ENCODE data around the gene ILF2. TPM values are rescaled to one million over a fixed set of nuclear protein-coding genes. Genes with fewer than 3 reads are reported as not detected.

The ILF2 gene
- total RNA-seq, 1 experiment from 2014 or later, result 221 TPM

DNA sequence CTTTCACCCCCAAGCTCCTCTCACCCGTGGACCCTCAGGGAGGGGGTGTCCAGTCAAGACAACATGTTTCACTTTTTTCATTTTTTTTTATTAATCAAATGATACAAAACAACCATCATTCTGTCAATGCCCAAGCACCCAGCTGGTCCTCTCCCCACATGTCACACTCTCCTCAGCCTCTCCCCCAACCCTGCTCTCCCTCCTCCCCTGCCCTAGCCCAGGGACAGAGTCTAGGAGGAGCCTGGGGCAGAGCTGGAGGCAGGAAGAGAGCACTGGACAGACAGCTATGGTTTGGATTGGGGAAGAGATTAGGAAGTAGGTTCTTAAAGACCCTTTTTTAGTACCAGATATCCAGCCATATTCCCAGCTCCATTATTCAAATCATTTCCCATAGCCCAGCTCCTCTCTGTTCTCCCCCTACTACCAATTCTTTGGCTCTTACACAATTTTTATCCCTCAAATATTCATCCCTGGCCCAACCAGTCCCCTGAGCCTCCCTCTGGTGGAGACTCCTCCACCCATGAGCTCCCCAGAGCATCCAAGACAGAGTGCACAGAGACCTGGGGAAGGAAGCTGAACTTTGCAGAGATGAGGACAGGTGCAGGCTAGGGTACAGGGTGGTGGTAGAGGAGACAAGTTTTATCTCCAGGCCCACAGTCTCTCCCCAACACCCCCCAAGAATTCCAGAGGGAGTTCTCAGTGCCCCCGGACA, 56.4 kb downstream of the ILF2 start:
- no peaks in the 10 kb centered on the region for H3K36me3 ChIP-seq (ENCODE audit: control insufficient read depth, insufficient read depth, low read length)
- H3K4me1 ChIP-seq (ENCODE audit: control insufficient read depth, insufficient read depth, low read length), result peaks cover 34% of the 10 kb centered on the region
- ChIA-PET CTCF (interaction anchor here (1.2 to 1.6 kb wide), 2 partner anchors 9 to 13 kb away, joined by 3 to 4 read pairs; partner anchors contain the start of gene S100A13), POLR2A (interaction anchor here (1.6 to 1.9 kb wide), 2 partner anchors 13 to 20 kb away, joined by 5 read pairs; partner anchors contain the start of genes CHTOP and S100A13)
- in situ Hi-C loops (cut with HindIII; ENCODE audit: low pct_unique_long_range_greater_than_20kb, low sequenced_read_pairs) (loop anchor here (25.0 kb wide), 1 partner anchor 252 kb away; the partner anchor contains the start of gene S100A9), intact Hi-C loops (cut with micrococcal nuclease; ENCODE audit: unreplicated experiment) (no loop called here)
- H3K27ac ChIP-seq (ENCODE audit: low read length), result peak overlapping the region; percentile 42; the same call in 1 of the 2 replicates
- no peak overlapping the region for H3K4me3 ChIP-seq (ENCODE audit: low read depth in 2 of 2, low read length in 2 of 2)
- ATAC-seq, result no peak
- H3K27me3 ChIP-seq (ENCODE audit: control insufficient read depth, insufficient read depth, low read length), result no peaks in the 10 kb centered on the region
- no TSS peak for BruUV-seq (replicated peaks)
- no peak for DNase-seq (ENCODE audit: low read depth, low spot score)
- no peaks in the 10 kb centered on the region for H3K9me3 ChIP-seq (ENCODE audit: control insufficient read depth, insufficient read depth, low read depth, low read length)
- no peak for TF ChIP-seq SIN3A (IDR thresholded peaks at IDR 0.05; ENCODE audit: borderline replicate concordance, insufficient read depth, low read depth, low read length)
- no peak for TF ChIP-seq POLR2AphosphoS5 (IDR thresholded peaks at IDR 0.05; ENCODE audit: low read depth, low read length)
- TF ChIP-seq TCF7L2 (IDR thresholded peaks at IDR 0.05; ENCODE audit: low read depth, low read length), result no peak
- TF ChIP-seq, protein P1, sequence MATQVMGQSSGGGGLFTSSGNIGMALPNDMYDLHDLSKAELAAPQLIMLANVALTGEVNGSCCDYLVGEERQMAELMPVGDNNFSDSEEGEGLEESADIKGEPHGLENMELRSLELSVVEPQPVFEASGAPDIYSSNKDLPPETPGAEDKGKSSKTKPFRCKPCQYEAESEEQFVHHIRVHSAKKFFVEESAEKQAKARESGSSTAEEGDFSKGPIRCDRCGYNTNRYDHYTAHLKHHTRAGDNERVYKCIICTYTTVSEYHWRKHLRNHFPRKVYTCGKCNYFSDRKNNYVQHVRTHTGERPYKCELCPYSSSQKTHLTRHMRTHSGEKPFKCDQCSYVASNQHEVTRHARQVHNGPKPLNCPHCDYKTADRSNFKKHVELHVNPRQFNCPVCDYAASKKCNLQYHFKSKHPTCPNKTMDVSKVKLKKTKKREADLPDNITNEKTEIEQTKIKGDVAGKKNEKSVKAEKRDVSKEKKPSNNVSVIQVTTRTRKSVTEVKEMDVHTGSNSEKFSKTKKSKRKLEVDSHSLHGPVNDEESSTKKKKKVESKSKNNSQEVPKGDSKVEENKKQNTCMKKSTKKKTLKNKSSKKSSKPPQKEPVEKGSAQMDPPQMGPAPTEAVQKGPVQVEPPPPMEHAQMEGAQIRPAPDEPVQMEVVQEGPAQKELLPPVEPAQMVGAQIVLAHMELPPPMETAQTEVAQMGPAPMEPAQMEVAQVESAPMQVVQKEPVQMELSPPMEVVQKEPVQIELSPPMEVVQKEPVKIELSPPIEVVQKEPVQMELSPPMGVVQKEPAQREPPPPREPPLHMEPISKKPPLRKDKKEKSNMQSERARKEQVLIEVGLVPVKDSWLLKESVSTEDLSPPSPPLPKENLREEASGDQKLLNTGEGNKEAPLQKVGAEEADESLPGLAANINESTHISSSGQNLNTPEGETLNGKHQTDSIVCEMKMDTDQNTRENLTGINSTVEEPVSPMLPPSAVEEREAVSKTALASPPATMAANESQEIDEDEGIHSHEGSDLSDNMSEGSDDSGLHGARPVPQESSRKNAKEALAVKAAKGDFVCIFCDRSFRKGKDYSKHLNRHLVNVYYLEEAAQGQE (IDR thresholded peaks at IDR 0.05; ENCODE audit: insufficient read depth in 1 of 2, low read depth in 2 of 2, low read length in 1 of 2), result no peak
- TF ChIP-seq, protein P2, sequence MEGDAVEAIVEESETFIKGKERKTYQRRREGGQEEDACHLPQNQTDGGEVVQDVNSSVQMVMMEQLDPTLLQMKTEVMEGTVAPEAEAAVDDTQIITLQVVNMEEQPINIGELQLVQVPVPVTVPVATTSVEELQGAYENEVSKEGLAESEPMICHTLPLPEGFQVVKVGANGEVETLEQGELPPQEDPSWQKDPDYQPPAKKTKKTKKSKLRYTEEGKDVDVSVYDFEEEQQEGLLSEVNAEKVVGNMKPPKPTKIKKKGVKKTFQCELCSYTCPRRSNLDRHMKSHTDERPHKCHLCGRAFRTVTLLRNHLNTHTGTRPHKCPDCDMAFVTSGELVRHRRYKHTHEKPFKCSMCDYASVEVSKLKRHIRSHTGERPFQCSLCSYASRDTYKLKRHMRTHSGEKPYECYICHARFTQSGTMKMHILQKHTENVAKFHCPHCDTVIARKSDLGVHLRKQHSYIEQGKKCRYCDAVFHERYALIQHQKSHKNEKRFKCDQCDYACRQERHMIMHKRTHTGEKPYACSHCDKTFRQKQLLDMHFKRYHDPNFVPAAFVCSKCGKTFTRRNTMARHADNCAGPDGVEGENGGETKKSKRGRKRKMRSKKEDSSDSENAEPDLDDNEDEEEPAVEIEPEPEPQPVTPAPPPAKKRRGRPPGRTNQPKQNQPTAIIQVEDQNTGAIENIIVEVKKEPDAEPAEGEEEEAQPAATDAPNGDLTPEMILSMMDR (IDR thresholded peaks at IDR 0.05), result no peak

DNA sequence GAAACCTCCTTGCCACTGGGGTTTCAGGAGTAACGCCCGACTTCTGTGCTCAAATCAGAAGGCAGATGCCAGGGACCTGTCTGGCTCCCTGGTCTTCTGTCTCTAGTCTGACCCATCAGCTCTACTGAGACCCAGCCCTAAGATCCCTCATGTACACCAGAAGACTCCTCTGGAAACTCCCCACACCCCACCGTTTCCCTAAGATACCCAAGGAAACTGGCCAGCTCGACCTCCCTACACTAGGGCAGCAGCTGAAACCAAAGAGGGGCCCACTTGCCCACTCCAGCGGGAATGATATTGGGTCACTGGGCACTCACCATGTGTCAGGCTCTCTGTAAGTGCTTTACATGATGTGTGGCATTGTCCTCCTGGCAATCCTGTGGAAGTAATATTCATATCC, 57.4 kb downstream of the ILF2 start:
- CTCF ChIA-PET, result interaction anchor here (0.5 to 1.8 kb wide), 3 partner anchors 10 to 41 kb away, joined by 4 to 10 read pairs (median 4); no protein-coding TSS in a partner anchor
- Histone ChIP-seq H3K27me3 (ENCODE audit: control insufficient read depth, insufficient read depth, low read length) (no peaks in the 10 kb centered on the region), H3K27ac (ENCODE audit: low read length) (peak overlapping the region; percentile 87), H3K9me3 (ENCODE audit: control insufficient read depth, insufficient read depth, low read depth, low read length) (no peaks in the 10 kb centered on the region), H3K36me3 (ENCODE audit: control insufficient read depth, insufficient read depth, low read length) (no peaks in the 10 kb centered on the region), H3K4me1 (ENCODE audit: control insufficient read depth, insufficient read depth, low read length) (peaks cover 43% of the 10 kb centered on the region), H3K4me3 (ENCODE audit: low read depth in 2 of 2, low read length in 2 of 2) (peak overlapping the region; percentile 52 to 85)
- POLR2A ChIA-PET, result interaction anchor here (0.6 to 1.6 kb wide), 2 partner anchors 10 to 20 kb away, joined by 5 to 14 read pairs; partner anchors contain the start of gene CHTOP
- intact Hi-C loops (cut with micrococcal nuclease; ENCODE audit: unreplicated experiment), result no loop called here
- TF ChIP-seq POLR2AphosphoS5 (IDR thresholded peaks at IDR 0.05; ENCODE audit: low read depth, low read length) (no peak), SIN3A (IDR thresholded peaks at IDR 0.05; ENCODE audit: borderline replicate concordance, insufficient read depth, low read depth, low read length) (no peak), TCF7L2 (IDR thresholded peaks at IDR 0.05; ENCODE audit: low read depth, low read length) (no peak)
- TF ChIP-seq, protein P1 (IDR thresholded peaks at IDR 0.05; ENCODE audit: insufficient read depth in 1 of 2, low read depth in 2 of 2, low read length in 1 of 2), result no peak
- TF ChIP-seq, protein P2 (IDR thresholded peaks at IDR 0.05), result no peak
- ATAC-seq, result no peak
- in situ Hi-C loops (cut with HindIII; ENCODE audit: low pct_unique_long_range_greater_than_20kb, low sequenced_read_pairs), result loop anchor here (25.0 kb wide), 1 partner anchor 251 kb away; the partner anchor contains the start of gene S100A9
- BruUV-seq (replicated peaks), result no TSS peak
- DNase-seq (ENCODE audit: low read depth, low spot score), result no peak

Data from Panc1 (cell line).